Thyroid gland (tissue), 4 donors: Measurements from ENCODE around the gene C3orf22. TPM values are rescaled to one million over a fixed set of nuclear protein-coding genes. Genes with fewer than 3 reads are reported as not detected.

Experiments used
- DNase-seq, 2 donors: peaks; one replicate each; pipeline ENCODE4 v3.0.0-alpha.2; 2019
- H3K27ac ChIP-seq, 3 donors: fragments of 200-600 bp; sonication (generic); 1 replicate in 2 of 3; 2 replicates in 1 of 3; pipeline ENCODE4 v1.5.1; 2016 to 2019; ENCODE audit warnings: mild to moderate bottlenecking in 1 of 3, moderate library complexity in 1 of 3
- H3K27me3 ChIP-seq: fragments of 200-600 bp; sonication (generic); one replicate; pipeline ENCODE4 v1.5.1; 2019
- H3K36me3 ChIP-seq, 2 donors: fragments of 200-600 bp; sonication (generic); one replicate each; pipeline ENCODE4 v1.5.1; 2016 to 2019
- H3K4me1 ChIP-seq, 2 donors: fragments of 200-600 bp; sonication (generic); one replicate each; pipeline ENCODE4 v1.5.1; 2017 to 2019
- H3K4me3 ChIP-seq, 3 donors: fragments of 200-600 bp; sonication (generic); replicated peaks in 1 of 3; 1 replicate in 2 of 3; 2 replicates in 1 of 3; pipeline ENCODE4 v1.5.1; 2016; ENCODE audit warnings: mild to moderate bottlenecking in 1 of 3
- H3K9me3 ChIP-seq: fragments of 200-600 bp; sonication (generic); one replicate; pipeline ENCODE4 v1.5.1; 2017
- CTCF ChIP-seq, 6 experiments: fragments of 200-600 bp in 3 of 6; fragments of 450-650 bp in 3 of 6; sonication (generic) in 3 of 6; IDR thresholded peaks; one replicate each; pipeline ENCODE4 v1.5.1; 2016 to 2019; ENCODE audit warnings: antibody characterized with exemption in 6 of 6, mild to moderate bottlenecking in 2 of 6, inconsistent platforms in 1 of 6, moderate library complexity in 1 of 6
- POLR2A ChIP-seq, 2 donors: fragments of 450-650 bp; IDR thresholded peaks; one replicate each; pipeline ENCODE4 v1.6.1; 2017; ENCODE audit warnings: antibody characterized with exemption in 2 of 2, mild to moderate bottlenecking in 2 of 2, moderate library complexity in 1 of 2
- WGBS, 2 donors: methylation state at CpG; one replicate each; pipeline ENCODE4 v1.1.5; 2017; 5-methylcytosine and 5-hydroxymethylcytosine counted together
- intact Hi-C: fragments of 100-400 bp; cut with DNase I; formaldehyde crosslinking; loops from one replicate; pipeline ENCODE4 v1.15.1; 2023
- total RNA-seq, 4 donors: library from RNA; depleted of rRNA; stranded (reverse); fragments of >200 nt; gene quantifications; one replicate each; pipeline ENCODE4 v1.2.3, GENCODE V29; 2016

Gene C3orf22
- total RNA-seq, 4 donors from 2014 or later, result not detected

- Histone ChIP-seq H3K36me3 (no peaks in the 10 kb centered on the region), H3K4me3 (no peak overlapping the region), H3K9me3 (no peaks in the 10 kb centered on the region), H3K27me3 (peaks cover 6% of the 10 kb centered on the region), H3K27ac (no peak overlapping the region), H3K4me1 (no peaks in the 10 kb centered on the region)
- intact Hi-C loops, result no loop called here
- peak; percentile 44 to 58 for DNase-seq
- 31 to 40% methylated on average over 9 of the region's 9 CpGs for WGBS, 2 donors
- TF ChIP-seq POLR2A (IDR thresholded peaks at IDR 0.05) (no peak), CTCF (IDR thresholded peaks at IDR 0.05) (no peak)
These were observed 18.3 kb downstream of the C3orf22 start for GRCh38 chr3:126540342-126540849.

DNA sequence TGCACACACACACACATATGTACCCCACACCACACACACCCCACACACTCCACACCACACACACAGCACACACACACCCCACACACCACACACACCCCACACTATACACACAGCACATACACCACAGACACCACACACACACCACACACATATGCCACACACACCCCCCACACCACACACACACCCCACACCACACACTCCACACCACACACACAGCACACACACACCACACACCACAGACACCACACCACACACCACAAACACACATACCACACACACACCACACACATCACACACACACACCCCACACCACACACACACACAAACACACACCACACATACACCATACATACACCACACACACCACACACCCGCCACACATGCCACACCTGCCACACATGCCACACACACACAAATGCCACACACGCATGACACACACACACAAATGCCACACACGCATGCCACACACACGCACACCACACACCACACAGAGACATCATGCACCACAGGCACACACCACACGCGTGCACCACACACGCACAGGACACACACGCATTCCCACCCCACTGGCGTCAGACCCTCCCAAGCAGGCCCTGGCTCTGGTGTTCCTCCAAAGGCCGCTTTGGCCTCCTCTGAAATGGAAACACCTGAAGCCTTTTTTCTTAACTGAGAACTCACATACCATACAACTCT, 19.0 kb downstream of the C3orf22 start:
- H3K9me3 ChIP-seq, result no peaks in the 10 kb centered on the region
- TF ChIP-seq CTCF (IDR thresholded peaks at IDR 0.05) (no peak), POLR2A (IDR thresholded peaks at IDR 0.05) (no peak)
- no peak for DNase-seq
- intact Hi-C loops, result no loop called here
- WGBS, 2 donors, result 97 to 98% methylated on average over 10 of the region's 10 CpGs
- no peak overlapping the region for H3K4me3 ChIP-seq
- H3K36me3 ChIP-seq, result no peaks in the 10 kb centered on the region
- H3K4me1 ChIP-seq, result no peaks in the 10 kb centered on the region
- peaks cover 6% of the 10 kb centered on the region for H3K27me3 ChIP-seq
- H3K27ac ChIP-seq, result no peak overlapping the region

DNA sequence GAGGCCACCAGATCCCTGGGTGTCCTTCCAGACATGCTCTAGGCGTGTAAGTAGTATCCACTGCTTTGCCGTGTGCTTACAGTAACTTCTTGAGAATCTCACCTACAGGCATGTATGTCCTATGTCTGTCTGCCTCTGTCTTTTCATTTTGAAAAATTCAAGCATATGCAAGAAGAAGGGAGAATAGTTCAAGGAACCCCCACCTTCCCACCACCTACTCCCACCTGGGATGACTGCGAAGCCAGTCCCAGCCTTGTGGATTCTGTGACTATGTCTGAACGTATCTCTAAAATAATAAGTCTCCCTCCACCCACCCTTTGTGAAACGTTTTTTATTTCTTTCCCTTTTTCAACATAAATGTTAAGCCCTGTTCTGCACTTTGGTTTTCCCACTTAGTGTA, 19.8 kb downstream of the C3orf22 start:
- Histone ChIP-seq H3K4me3 (no peak overlapping the region), H3K27me3 (peaks cover 6% of the 10 kb centered on the region), H3K9me3 (no peaks in the 10 kb centered on the region), H3K4me1 (no peaks in the 10 kb centered on the region), H3K27ac (no peak overlapping the region), H3K36me3 (no peaks in the 10 kb centered on the region)
- no peak for DNase-seq
- TF ChIP-seq CTCF (IDR thresholded peaks at IDR 0.05) (no peak), POLR2A (IDR thresholded peaks at IDR 0.05) (no peak)
- 40 to 41% methylated on average over 5 of the region's 5 CpGs for WGBS, 2 donors
- intact Hi-C loops, result no loop called here

GRCh38 chr3:126538316-126538715, 20.4 kb downstream of the C3orf22 start:
- Histone ChIP-seq H3K27me3 (peaks cover 6% of the 10 kb centered on the region), H3K4me3 (no peak overlapping the region), H3K36me3 (no peaks in the 10 kb centered on the region), H3K27ac (no peak overlapping the region), H3K9me3 (no peaks in the 10 kb centered on the region), H3K4me1 (no peaks in the 10 kb centered on the region)
- TF ChIP-seq POLR2A (IDR thresholded peaks at IDR 0.05) (no peak), CTCF (IDR thresholded peaks at IDR 0.05) (no peak)
- 73 to 86% methylated on average over 5 to 9 of the region's 9 CpGs for WGBS, 2 donors
- DNase-seq, result no peak
- intact Hi-C loops, result no loop called here

- no peak for TF ChIP-seq CTCF (IDR thresholded peaks at IDR 0.05)
- no peak for TF ChIP-seq POLR2A (IDR thresholded peaks at IDR 0.05)
- no peaks in the 10 kb centered on the region for H3K9me3 ChIP-seq
- DNase-seq, result no peak
- 80 to 85% methylated on average over 10 of the region's 10 CpGs for WGBS, 2 donors
- H3K27ac ChIP-seq, result no peak overlapping the region
- peaks cover 6% of the 10 kb centered on the region for H3K27me3 ChIP-seq
- no peaks in the 10 kb centered on the region for H3K4me1 ChIP-seq
- no peak overlapping the region for H3K4me3 ChIP-seq
- intact Hi-C loops, result no loop called here
- H3K36me3 ChIP-seq, result no peaks in the 10 kb centered on the region
These were observed 20.9 kb downstream of the C3orf22 start for GRCh38 chr3:126537730-126538281.
